ENCODE measurements around the gene SPOCK2.

GRCh38 chr10:72009425-72010081 is 78.8 kb downstream of the SPOCK2 start:
- TF ChIP-seq CTCF (IDR thresholded peaks at IDR 0.05; ENCODE audit: insufficient read depth, low read length, poor library complexity, severe bottlenecking) (no peak), EZH2phosphoT487 (conservative IDR thresholded peaks at IDR 0.05; ENCODE audit: low read length) (no peak)
